Measurements from ENCODE around the gene TM4SF20. TPM values are rescaled to one million over a fixed set of nuclear protein-coding genes. Genes with fewer than 3 reads are reported as not detected.

The TM4SF20 gene
- total and polyA plus RNA-seq, 4 donors: 0.09 TPM; not detected in 3

GRCh38 chr2:227313310-227313709 is 65.8 kb downstream of the TM4SF20 start:
- Histone ChIP-seq H3K4me1 (ENCODE audit: control insufficient read depth in 5 of 5, insufficient read depth in 5 of 5, low read length in 5 of 5) (no peaks in the 10 kb centered on the region), H3K27ac (ENCODE audit: low read depth in 1 of 2, low read length in 1 of 2) (no peak overlapping the region), H3K27me3 (ENCODE audit: control insufficient read depth in 3 of 3, insufficient read depth in 3 of 3, low read length in 2 of 3) (no peaks in the 10 kb centered on the region), H3K9ac (ENCODE audit: insufficient read depth in 1 of 2, low read length in 2 of 2) (no peak overlapping the region), H3K9me3 (ENCODE audit: control insufficient read depth in 4 of 4, insufficient read depth in 3 of 4, low read length in 3 of 4) (no peaks in the 10 kb centered on the region), H3K36me3 (ENCODE audit: control insufficient read depth in 4 of 4, insufficient read depth in 4 of 4, low read length in 4 of 4) (no peaks in the 10 kb centered on the region), H3K4me3 (no peak overlapping the region)
- 92 to 97% methylated on average over 1 of the region's 1 CpG for WGBS, 2 donors
- TF ChIP-seq, protein P1, sequence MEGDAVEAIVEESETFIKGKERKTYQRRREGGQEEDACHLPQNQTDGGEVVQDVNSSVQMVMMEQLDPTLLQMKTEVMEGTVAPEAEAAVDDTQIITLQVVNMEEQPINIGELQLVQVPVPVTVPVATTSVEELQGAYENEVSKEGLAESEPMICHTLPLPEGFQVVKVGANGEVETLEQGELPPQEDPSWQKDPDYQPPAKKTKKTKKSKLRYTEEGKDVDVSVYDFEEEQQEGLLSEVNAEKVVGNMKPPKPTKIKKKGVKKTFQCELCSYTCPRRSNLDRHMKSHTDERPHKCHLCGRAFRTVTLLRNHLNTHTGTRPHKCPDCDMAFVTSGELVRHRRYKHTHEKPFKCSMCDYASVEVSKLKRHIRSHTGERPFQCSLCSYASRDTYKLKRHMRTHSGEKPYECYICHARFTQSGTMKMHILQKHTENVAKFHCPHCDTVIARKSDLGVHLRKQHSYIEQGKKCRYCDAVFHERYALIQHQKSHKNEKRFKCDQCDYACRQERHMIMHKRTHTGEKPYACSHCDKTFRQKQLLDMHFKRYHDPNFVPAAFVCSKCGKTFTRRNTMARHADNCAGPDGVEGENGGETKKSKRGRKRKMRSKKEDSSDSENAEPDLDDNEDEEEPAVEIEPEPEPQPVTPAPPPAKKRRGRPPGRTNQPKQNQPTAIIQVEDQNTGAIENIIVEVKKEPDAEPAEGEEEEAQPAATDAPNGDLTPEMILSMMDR (IDR thresholded peaks at IDR 0.05; ENCODE audit: control extremely low read depth, extremely low read depth): no peak
- no peak for ATAC-seq (ENCODE audit: insufficient read depth, low FRiP score)
- DNase-seq: no peak

DNA sequence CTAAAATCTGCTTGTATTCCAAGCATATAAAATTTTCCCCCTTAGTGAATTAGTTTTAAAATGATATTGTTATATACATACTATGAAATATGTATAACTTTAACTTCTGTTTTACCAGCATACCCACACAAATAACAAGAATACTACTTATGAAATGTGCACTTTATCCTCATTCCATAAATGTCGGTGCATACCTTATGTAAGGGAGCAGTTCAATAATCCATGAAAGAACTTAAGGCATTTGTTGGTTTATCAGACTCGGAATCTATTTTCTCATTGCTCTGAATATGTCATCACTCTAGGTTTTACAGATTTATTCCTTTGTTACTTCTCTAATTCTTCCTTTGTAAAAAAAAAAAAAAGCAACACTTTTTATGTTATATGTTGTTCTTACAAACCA is 66.5 kb downstream of the TM4SF20 start:
- no peak overlapping the region for H3K9ac ChIP-seq (ENCODE audit: insufficient read depth in 1 of 2, low read length in 2 of 2)
- no peaks in the 10 kb centered on the region for H3K9me3 ChIP-seq (ENCODE audit: control insufficient read depth in 4 of 4, insufficient read depth in 3 of 4, low read length in 3 of 4)
- no peak for DNase-seq
- H3K27ac ChIP-seq (ENCODE audit: low read depth in 1 of 2, low read length in 1 of 2): no peak overlapping the region
- H3K4me1 ChIP-seq (ENCODE audit: control insufficient read depth in 5 of 5, insufficient read depth in 5 of 5, low read length in 5 of 5): no peaks in the 10 kb centered on the region
- TF ChIP-seq, protein P1 (IDR thresholded peaks at IDR 0.05; ENCODE audit: control extremely low read depth, extremely low read depth): no peak
- no peak overlapping the region for H3K4me3 ChIP-seq
- WGBS, 2 donors: 50 to 69% methylated on average over 2 of the region's 2 CpGs
- H3K27me3 ChIP-seq (ENCODE audit: control insufficient read depth in 3 of 3, insufficient read depth in 3 of 3, low read length in 2 of 3): no peaks in the 10 kb centered on the region
- no peaks in the 10 kb centered on the region for H3K36me3 ChIP-seq (ENCODE audit: control insufficient read depth in 4 of 4, insufficient read depth in 4 of 4, low read length in 4 of 4)
- ATAC-seq (ENCODE audit: insufficient read depth, low FRiP score): no peak

Other genes starting within 250 kb of the TM4SF20 start
- 10 to 100 TPM; 14.0 to 20.1 TPM for gene COL4A4, start 215.1 kb downstream of the TM4SF20 start, total RNA-seq
- 1 to 10 TPM; 2.7 to 5.6 TPM for gene COL4A4, start 215.1 kb downstream of the TM4SF20 start, polyA plus RNA-seq
- 10 to 100 TPM; 21.1 to 34.2 TPM for gene COL4A3, start 214.7 kb downstream of the TM4SF20 start, total RNA-seq
- 10 to 100 TPM in 1 of 2 donors, 1 to 10 TPM in 1; 3.5 to 19.4 TPM for gene COL4A3, start 214.7 kb downstream of the TM4SF20 start, polyA plus RNA-seq
- 10 to 100 TPM; 47.0 to 90.6 TPM for gene MFF, start 54.1 kb downstream of the TM4SF20 start, total RNA-seq
- 10 to 100 TPM; 59.7 to 75.6 TPM for gene MFF, start 54.1 kb downstream of the TM4SF20 start, polyA plus RNA-seq
- gene SCYGR1, start 8.6 kb upstream of the TM4SF20 start, total RNA-seq: not detected
- gene SCYGR1, start 8.6 kb upstream of the TM4SF20 start, polyA plus RNA-seq: not detected
- 10 to 100 TPM; 58.9 to 90.2 TPM for gene AGFG1, start 92.8 kb upstream of the TM4SF20 start, total RNA-seq
- gene AGFG1, start 92.8 kb upstream of the TM4SF20 start, polyA plus RNA-seq: 100 to 1,000 TPM in 1 of 2 donors, 10 to 100 TPM in 1; 22.4 to 142 TPM
- not detected for gene SCYGR2, start 219.6 kb upstream of the TM4SF20 start, total RNA-seq
- gene SCYGR2, start 219.6 kb upstream of the TM4SF20 start, polyA plus RNA-seq: not detected
- not detected for gene SCYGR3, start 235.5 kb upstream of the TM4SF20 start, total RNA-seq
- not detected for gene SCYGR3, start 235.5 kb upstream of the TM4SF20 start, polyA plus RNA-seq
- not detected for gene SCYGR4, start 238.2 kb upstream of the TM4SF20 start, total RNA-seq
- not detected for gene SCYGR4, start 238.2 kb upstream of the TM4SF20 start, polyA plus RNA-seq

All from lung (tissue), 12 donors.